ENCODE results near the gene TBC1D14. TPM values are rescaled to one million over a fixed set of nuclear protein-coding genes. Genes with fewer than 3 reads are reported as not detected.

The TBC1D14 gene
- total RNA-seq, 1 experiment from 2014 or later = 44.3 TPM

- H3K4me1 ChIP-seq (ENCODE audit: insufficient read depth, low read length, poor library complexity, severe bottlenecking) = no peaks in the 10 kb centered on the region
- no peaks in the 10 kb centered on the region for H3K27me3 ChIP-seq (replicated peaks; ENCODE audit: insufficient read depth, low read depth, low read length, poor library complexity)
- TF ChIP-seq, protein P1, sequence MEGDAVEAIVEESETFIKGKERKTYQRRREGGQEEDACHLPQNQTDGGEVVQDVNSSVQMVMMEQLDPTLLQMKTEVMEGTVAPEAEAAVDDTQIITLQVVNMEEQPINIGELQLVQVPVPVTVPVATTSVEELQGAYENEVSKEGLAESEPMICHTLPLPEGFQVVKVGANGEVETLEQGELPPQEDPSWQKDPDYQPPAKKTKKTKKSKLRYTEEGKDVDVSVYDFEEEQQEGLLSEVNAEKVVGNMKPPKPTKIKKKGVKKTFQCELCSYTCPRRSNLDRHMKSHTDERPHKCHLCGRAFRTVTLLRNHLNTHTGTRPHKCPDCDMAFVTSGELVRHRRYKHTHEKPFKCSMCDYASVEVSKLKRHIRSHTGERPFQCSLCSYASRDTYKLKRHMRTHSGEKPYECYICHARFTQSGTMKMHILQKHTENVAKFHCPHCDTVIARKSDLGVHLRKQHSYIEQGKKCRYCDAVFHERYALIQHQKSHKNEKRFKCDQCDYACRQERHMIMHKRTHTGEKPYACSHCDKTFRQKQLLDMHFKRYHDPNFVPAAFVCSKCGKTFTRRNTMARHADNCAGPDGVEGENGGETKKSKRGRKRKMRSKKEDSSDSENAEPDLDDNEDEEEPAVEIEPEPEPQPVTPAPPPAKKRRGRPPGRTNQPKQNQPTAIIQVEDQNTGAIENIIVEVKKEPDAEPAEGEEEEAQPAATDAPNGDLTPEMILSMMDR (conservative IDR thresholded peaks at IDR 0.05; ENCODE audit: low read depth, low read length) = no peak
- no peak for TF ChIP-seq EZH2 (IDR thresholded peaks at IDR 0.05; ENCODE audit: borderline replicate concordance, low read depth, low read length, poor library complexity, severe bottlenecking)
- no peaks in the 10 kb centered on the region for H3K36me3 ChIP-seq (ENCODE audit: insufficient read depth, low read length, poor library complexity, severe bottlenecking)
- ChIA-PET POLR2A (ENCODE audit: low non-redundant PET) (interaction anchor here (0.7 kb wide), 1 partner anchor 13 kb away, joined by 4 read pairs; no protein-coding TSS in a partner anchor), CTCF (interaction anchor here (0.6 kb wide), 1 partner anchor 58 kb away, joined by 3 read pairs; no protein-coding TSS in a partner anchor)
- H3K4me3 ChIP-seq (ENCODE audit: low read depth, low read length, poor library complexity, severe bottlenecking) = no peak overlapping the region
- H3K9me3 ChIP-seq (ENCODE audit: low read depth, low read length, poor library complexity, severe bottlenecking) = no peaks in the 10 kb centered on the region
- BruUV-seq (replicated peaks) = no TSS peak
- no peak for DNase-seq (ENCODE audit: low spot score)
- H3K27ac ChIP-seq (ENCODE audit: low read depth, low read length, poor library complexity, severe bottlenecking) = no peak overlapping the region
- intact Hi-C loops (cut with micrococcal nuclease; ENCODE audit: unreplicated experiment) = no loop called here
These were observed 55.2 kb downstream of the TBC1D14 start for GRCh38 chr4:6964858-6965257.

- intact Hi-C loops (cut with micrococcal nuclease; ENCODE audit: unreplicated experiment) = no loop called here
- ChIA-PET CTCF (interaction anchor here (0.6 kb wide), 1 partner anchor 59 kb away, joined by 3 read pairs; no protein-coding TSS in a partner anchor), POLR2A (ENCODE audit: low non-redundant PET) (interaction anchor here (0.7 kb wide), 1 partner anchor 13 kb away, joined by 4 read pairs; no protein-coding TSS in a partner anchor)
- H3K4me3 ChIP-seq (ENCODE audit: low read depth, low read length, poor library complexity, severe bottlenecking) = no peak overlapping the region
- H3K4me1 ChIP-seq (ENCODE audit: insufficient read depth, low read length, poor library complexity, severe bottlenecking) = no peaks in the 10 kb centered on the region
- no TSS peak for BruUV-seq (replicated peaks)
- no peaks in the 10 kb centered on the region for H3K9me3 ChIP-seq (ENCODE audit: low read depth, low read length, poor library complexity, severe bottlenecking)
- H3K27ac ChIP-seq (ENCODE audit: low read depth, low read length, poor library complexity, severe bottlenecking) = no peak overlapping the region
- DNase-seq (ENCODE audit: low spot score) = no peak
- H3K27me3 ChIP-seq (replicated peaks; ENCODE audit: insufficient read depth, low read depth, low read length, poor library complexity) = no peaks in the 10 kb centered on the region
- H3K36me3 ChIP-seq (ENCODE audit: insufficient read depth, low read length, poor library complexity, severe bottlenecking) = no peaks in the 10 kb centered on the region
- TF ChIP-seq EZH2 (IDR thresholded peaks at IDR 0.05; ENCODE audit: borderline replicate concordance, low read depth, low read length, poor library complexity, severe bottlenecking) = no peak
These were observed 55.7 kb downstream of the TBC1D14 start for GRCh38 chr4:6965329-6965728.

GRCh38 chr4:6967846-6968340, 58.3 kb downstream of the TBC1D14 start:
- BruUV-seq (replicated peaks) = no TSS peak
- Histone ChIP-seq H3K36me3 (ENCODE audit: insufficient read depth, low read length, poor library complexity, severe bottlenecking) (no peaks in the 10 kb centered on the region), H3K27me3 (replicated peaks; ENCODE audit: insufficient read depth, low read depth, low read length, poor library complexity) (no peaks in the 10 kb centered on the region), H3K4me3 (ENCODE audit: low read depth, low read length, poor library complexity, severe bottlenecking) (no peak overlapping the region), H3K9me3 (ENCODE audit: low read depth, low read length, poor library complexity, severe bottlenecking) (no peaks in the 10 kb centered on the region), H3K27ac (ENCODE audit: low read depth, low read length, poor library complexity, severe bottlenecking) (no peak overlapping the region), H3K4me1 (ENCODE audit: insufficient read depth, low read length, poor library complexity, severe bottlenecking) (no peaks in the 10 kb centered on the region)
- CTCF ChIA-PET = no interaction called here
- TF ChIP-seq, protein P1 (conservative IDR thresholded peaks at IDR 0.05; ENCODE audit: low read depth, low read length) = no peak
- no peak for TF ChIP-seq EZH2 (IDR thresholded peaks at IDR 0.05; ENCODE audit: borderline replicate concordance, low read depth, low read length, poor library complexity, severe bottlenecking)
- intact Hi-C loops (cut with micrococcal nuclease; ENCODE audit: unreplicated experiment) = no loop called here
- POLR2A ChIA-PET (ENCODE audit: low non-redundant PET) = no interaction called here
- no peak for DNase-seq (ENCODE audit: low spot score)

DNA sequence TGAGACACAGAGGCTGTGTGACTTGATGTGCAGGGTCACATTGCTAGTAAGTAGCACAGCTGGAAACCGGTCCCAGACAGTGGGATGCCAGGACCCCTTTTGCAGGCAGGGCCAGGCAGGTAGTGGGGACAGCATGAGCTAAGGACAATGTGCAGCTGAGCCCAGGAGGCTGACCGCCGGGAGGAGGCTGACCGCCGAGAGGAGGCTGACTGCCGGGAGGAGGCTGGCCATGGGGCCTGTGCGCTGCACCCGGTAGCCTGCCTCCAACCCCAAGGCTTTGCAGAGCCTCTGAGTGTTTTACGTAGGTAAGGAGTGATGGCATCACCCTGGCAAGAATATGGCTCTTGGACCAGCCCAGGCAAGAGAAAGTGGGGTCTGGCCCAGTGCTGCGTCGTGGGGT, 58.9 kb downstream of the TBC1D14 start:
- Histone ChIP-seq H3K9me3 (ENCODE audit: low read depth, low read length, poor library complexity, severe bottlenecking) (no peaks in the 10 kb centered on the region), H3K36me3 (ENCODE audit: insufficient read depth, low read length, poor library complexity, severe bottlenecking) (no peaks in the 10 kb centered on the region), H3K4me1 (ENCODE audit: insufficient read depth, low read length, poor library complexity, severe bottlenecking) (no peaks in the 10 kb centered on the region), H3K4me3 (ENCODE audit: low read depth, low read length, poor library complexity, severe bottlenecking) (no peak overlapping the region), H3K27me3 (replicated peaks; ENCODE audit: insufficient read depth, low read depth, low read length, poor library complexity) (no peaks in the 10 kb centered on the region), H3K27ac (ENCODE audit: low read depth, low read length, poor library complexity, severe bottlenecking) (no peak overlapping the region)
- TF ChIP-seq, protein P1 (conservative IDR thresholded peaks at IDR 0.05; ENCODE audit: low read depth, low read length) = no peak
- TF ChIP-seq EZH2 (IDR thresholded peaks at IDR 0.05; ENCODE audit: borderline replicate concordance, low read depth, low read length, poor library complexity, severe bottlenecking) = no peak
- BruUV-seq (replicated peaks) = no TSS peak
- POLR2A ChIA-PET (ENCODE audit: low non-redundant PET) = no interaction called here
- CTCF ChIA-PET = no interaction called here
- no peak for DNase-seq (ENCODE audit: low spot score)
- intact Hi-C loops (cut with micrococcal nuclease; ENCODE audit: unreplicated experiment) = no loop called here
